ENCODE measurements around the gene DECR2. TPM values are rescaled to one million over a fixed set of nuclear protein-coding genes. Genes with fewer than 3 reads are reported as not detected.
"Not testable (repeated sequence)": the region's sequence is repeated elsewhere in the genome, so short reads cannot be mapped to it uniquely, and the experiment has no call there.

DECR2 gene
- total RNA-seq, 2 donors from 2014 or later: 12.0 to 12.7 TPM

- Mint-ChIP-seq H3K27me3 (no peaks in the 10 kb centered on the region), H3K36me3 (ENCODE audit: low read depth) (no peaks in the 10 kb centered on the region), H3K4me1 (peaks cover 5% of the 10 kb centered on the region), H3K27ac (no peak overlapping the region), H3K4me3 (peak overlapping the region; percentile 53), H3K9me3 (no peaks in the 10 kb centered on the region)
- ATAC-seq (replicated peaks): no peak
Observed at GRCh38 chr16:398561-399339, 2.9 kb upstream of the DECR2 start.

GRCh38 chr16:399340-400019 is 2.2 kb upstream of the DECR2 start:
- Mint-ChIP-seq H3K4me3 (no peak overlapping the region), H3K27me3 (no peaks in the 10 kb centered on the region), H3K4me1 (peaks cover 5% of the 10 kb centered on the region), H3K27ac (no peak overlapping the region), H3K9me3 (no peaks in the 10 kb centered on the region), H3K36me3 (ENCODE audit: low read depth) (no peaks in the 10 kb centered on the region)
- ATAC-seq (replicated peaks): no peak

- Mint-ChIP-seq H3K36me3 (ENCODE audit: low read depth) (no peaks in the 10 kb centered on the region), H3K27me3 (no peaks in the 10 kb centered on the region), H3K4me3 (peak overlapping the region; percentile 75), H3K4me1 (peaks cover 5% of the 10 kb centered on the region), H3K9me3 (no peaks in the 10 kb centered on the region), H3K27ac (peak overlapping the region; percentile 20)
- no peak for ATAC-seq (replicated peaks)
Observed at GRCh38 chr16:400061-400591, 1.6 kb upstream of the DECR2 start.

- no peaks in the 10 kb centered on the region for H3K9me3 Mint-ChIP-seq
- H3K4me3 Mint-ChIP-seq: no peak overlapping the region
- peaks cover 5% of the 10 kb centered on the region for H3K4me1 Mint-ChIP-seq
- H3K27ac Mint-ChIP-seq: no peak overlapping the region
- no peaks in the 10 kb centered on the region for H3K36me3 Mint-ChIP-seq (ENCODE audit: low read depth)
- no peak for ATAC-seq (replicated peaks)
- no peaks in the 10 kb centered on the region for H3K27me3 Mint-ChIP-seq
Observed at GRCh38 chr16:404971-405486, 3.3 kb downstream of the DECR2 start.

- Mint-ChIP-seq H3K4me1 (no peaks in the 10 kb centered on the region), H3K4me3 (no peak overlapping the region), H3K9me3 (no peaks in the 10 kb centered on the region), H3K27me3 (no peaks in the 10 kb centered on the region), H3K36me3 (ENCODE audit: low read depth) (no peaks in the 10 kb centered on the region), H3K27ac (no peak overlapping the region)
- no peak for ATAC-seq (replicated peaks)
Observed at GRCh38 chr16:405548-406506, 4.1 kb downstream of the DECR2 start.

GRCh38 chr16:407253-407652 is 5.6 kb downstream of the DECR2 start:
- no peak overlapping the region for H3K4me3 Mint-ChIP-seq
- no peaks in the 10 kb centered on the region for H3K4me1 Mint-ChIP-seq
- no peaks in the 10 kb centered on the region for H3K27me3 Mint-ChIP-seq
- no peak overlapping the region for H3K27ac Mint-ChIP-seq
- H3K9me3 Mint-ChIP-seq: no peaks in the 10 kb centered on the region
- no peaks in the 10 kb centered on the region for H3K36me3 Mint-ChIP-seq (ENCODE audit: low read depth)
- no peak for ATAC-seq (replicated peaks)

- H3K4me3 Mint-ChIP-seq: no peak overlapping the region
- no peaks in the 10 kb centered on the region for H3K9me3 Mint-ChIP-seq
- no peak overlapping the region for H3K27ac Mint-ChIP-seq
- no peaks in the 10 kb centered on the region for H3K4me1 Mint-ChIP-seq
- H3K36me3 Mint-ChIP-seq (ENCODE audit: low read depth): no peaks in the 10 kb centered on the region
- H3K27me3 Mint-ChIP-seq: no peaks in the 10 kb centered on the region
- no peak for ATAC-seq (replicated peaks)
Observed at GRCh38 chr16:410516-411178, 9.0 kb downstream of the DECR2 start.

GRCh38 chr16:411576-412265 is 10.0 kb downstream of the DECR2 start:
- no peaks in the 10 kb centered on the region for H3K4me1 Mint-ChIP-seq
- no peaks in the 10 kb centered on the region for H3K9me3 Mint-ChIP-seq
- no peak for ATAC-seq (replicated peaks)
- H3K27me3 Mint-ChIP-seq: no peaks in the 10 kb centered on the region
- H3K4me3 Mint-ChIP-seq: no peak overlapping the region
- no peak overlapping the region for H3K27ac Mint-ChIP-seq
- H3K36me3 Mint-ChIP-seq (ENCODE audit: low read depth): no peaks in the 10 kb centered on the region

- Mint-ChIP-seq H3K36me3 (ENCODE audit: low read depth) (no peaks in the 10 kb centered on the region), H3K9me3 (no peaks in the 10 kb centered on the region), H3K4me1 (no peaks in the 10 kb centered on the region), H3K4me3 (no peak overlapping the region), H3K27me3 (no peaks in the 10 kb centered on the region), H3K27ac (no peak overlapping the region)
- no peak for ATAC-seq (replicated peaks)
Observed at GRCh38 chr16:414395-415169, 12.9 kb downstream of the DECR2 start.

- ATAC-seq (replicated peaks); H3K4me3 Mint-ChIP-seq; H3K36me3 Mint-ChIP-seq (ENCODE audit: low read depth); H3K27ac Mint-ChIP-seq; H3K27me3 Mint-ChIP-seq; H3K4me1 Mint-ChIP-seq; H3K9me3 Mint-ChIP-seq: not testable (repeated sequence)
Observed at GRCh38 chr16:415170-415498, 13.4 kb downstream of the DECR2 start.

- not testable (repeated sequence) for H3K9me3 Mint-ChIP-seq; H3K4me3 Mint-ChIP-seq; H3K36me3 Mint-ChIP-seq (ENCODE audit: low read depth); H3K27ac Mint-ChIP-seq; ATAC-seq (replicated peaks); H3K4me1 Mint-ChIP-seq; H3K27me3 Mint-ChIP-seq
Observed at GRCh38 chr16:422179-422578, 20.5 kb downstream of the DECR2 start.

GRCh38 chr16:424033-424622 is 22.4 kb downstream of the DECR2 start:
- Mint-ChIP-seq H3K4me3 (peak overlapping the region; percentile 73), H3K9me3 (no peaks in the 10 kb centered on the region), H3K4me1 (peaks cover 16% of the 10 kb centered on the region), H3K27ac (no peak overlapping the region), H3K27me3 (no peaks in the 10 kb centered on the region), H3K36me3 (ENCODE audit: low read depth) (peaks cover 8% of the 10 kb centered on the region)
- ATAC-seq (replicated peaks): no peak
